Measurements from ENCODE around the gene PDK4. TPM values are rescaled to one million over a fixed set of nuclear protein-coding genes. Genes with fewer than 3 reads are reported as not detected.

The PDK4 gene
- total and polyA plus RNA-seq, 10 of the 15 experiments (the other 5 are each of a cell fraction or from before 2014, with no cell fraction given), result 0.03 to 0.46 TPM; not detected in 8

DNA sequence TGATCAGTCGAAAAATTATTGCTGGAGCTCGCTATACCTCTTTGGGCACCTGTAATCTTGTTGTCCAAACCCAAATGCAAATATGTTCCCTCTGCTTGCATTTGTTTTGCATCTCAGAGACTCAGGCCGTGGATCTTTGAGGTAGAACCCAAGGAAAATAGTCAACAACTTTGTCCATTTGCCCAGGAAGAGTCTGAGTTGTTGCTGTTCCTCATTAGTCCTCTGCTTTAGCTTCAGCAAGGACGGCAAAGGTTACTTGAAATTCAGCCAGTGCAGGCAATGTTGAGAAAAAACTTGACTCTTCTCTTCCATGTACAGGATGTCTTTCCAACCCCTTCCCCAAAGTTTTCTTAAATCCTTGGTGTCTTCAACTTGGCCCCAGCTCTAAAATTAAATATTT, 45.8 kb downstream of the PDK4 start (continued):
- TF ChIP-seq, protein P1, sequence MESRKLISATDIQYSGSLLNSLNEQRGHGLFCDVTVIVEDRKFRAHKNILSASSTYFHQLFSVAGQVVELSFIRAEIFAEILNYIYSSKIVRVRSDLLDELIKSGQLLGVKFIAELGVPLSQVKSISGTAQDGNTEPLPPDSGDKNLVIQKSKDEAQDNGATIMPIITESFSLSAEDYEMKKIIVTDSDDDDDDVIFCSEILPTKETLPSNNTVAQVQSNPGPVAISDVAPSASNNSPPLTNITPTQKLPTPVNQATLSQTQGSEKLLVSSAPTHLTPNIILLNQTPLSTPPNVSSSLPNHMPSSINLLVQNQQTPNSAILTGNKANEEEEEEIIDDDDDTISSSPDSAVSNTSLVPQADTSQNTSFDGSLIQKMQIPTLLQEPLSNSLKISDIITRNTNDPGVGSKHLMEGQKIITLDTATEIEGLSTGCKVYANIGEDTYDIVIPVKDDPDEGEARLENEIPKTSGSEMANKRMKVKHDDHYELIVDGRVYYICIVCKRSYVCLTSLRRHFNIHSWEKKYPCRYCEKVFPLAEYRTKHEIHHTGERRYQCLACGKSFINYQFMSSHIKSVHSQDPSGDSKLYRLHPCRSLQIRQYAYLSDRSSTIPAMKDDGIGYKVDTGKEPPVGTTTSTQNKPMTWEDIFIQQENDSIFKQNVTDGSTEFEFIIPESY (IDR thresholded peaks at IDR 0.05), result no peak
- TF ChIP-seq, protein P2, sequence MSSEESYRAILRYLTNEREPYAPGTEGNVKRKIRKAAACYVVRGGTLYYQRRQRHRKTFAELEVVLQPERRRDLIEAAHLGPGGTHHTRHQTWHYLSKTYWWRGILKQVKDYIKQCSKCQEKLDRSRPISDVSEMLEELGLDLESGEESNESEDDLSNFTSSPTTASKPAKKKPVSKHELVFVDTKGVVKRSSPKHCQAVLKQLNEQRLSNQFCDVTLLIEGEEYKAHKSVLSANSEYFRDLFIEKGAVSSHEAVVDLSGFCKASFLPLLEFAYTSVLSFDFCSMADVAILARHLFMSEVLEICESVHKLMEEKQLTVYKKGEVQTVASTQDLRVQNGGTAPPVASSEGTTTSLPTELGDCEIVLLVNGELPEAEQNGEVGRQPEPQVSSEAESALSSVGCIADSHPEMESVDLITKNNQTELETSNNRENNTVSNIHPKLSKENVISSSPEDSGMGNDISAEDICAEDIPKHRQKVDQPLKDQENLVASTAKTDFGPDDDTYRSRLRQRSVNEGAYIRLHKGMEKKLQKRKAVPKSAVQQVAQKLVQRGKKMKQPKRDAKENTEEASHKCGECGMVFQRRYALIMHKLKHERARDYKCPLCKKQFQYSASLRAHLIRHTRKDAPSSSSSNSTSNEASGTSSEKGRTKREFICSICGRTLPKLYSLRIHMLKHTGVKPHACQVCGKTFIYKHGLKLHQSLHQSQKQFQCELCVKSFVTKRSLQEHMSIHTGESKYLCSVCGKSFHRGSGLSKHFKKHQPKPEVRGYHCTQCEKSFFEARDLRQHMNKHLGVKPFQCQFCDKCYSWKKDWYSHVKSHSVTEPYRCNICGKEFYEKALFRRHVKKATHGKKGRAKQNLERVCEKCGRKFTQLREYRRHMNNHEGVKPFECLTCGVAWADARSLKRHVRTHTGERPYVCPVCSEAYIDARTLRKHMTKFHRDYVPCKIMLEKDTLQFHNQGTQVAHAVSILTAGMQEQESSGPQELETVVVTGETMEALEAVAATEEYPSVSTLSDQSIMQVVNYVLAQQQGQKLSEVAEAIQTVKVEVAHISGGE (CRISPR knock-in tag; IDR thresholded peaks at IDR 0.05), result no peak
- TF ChIP-seq IRF4 (IDR thresholded peaks at IDR 0.05; ENCODE audit: low read depth, low read length), result no peak

DNA sequence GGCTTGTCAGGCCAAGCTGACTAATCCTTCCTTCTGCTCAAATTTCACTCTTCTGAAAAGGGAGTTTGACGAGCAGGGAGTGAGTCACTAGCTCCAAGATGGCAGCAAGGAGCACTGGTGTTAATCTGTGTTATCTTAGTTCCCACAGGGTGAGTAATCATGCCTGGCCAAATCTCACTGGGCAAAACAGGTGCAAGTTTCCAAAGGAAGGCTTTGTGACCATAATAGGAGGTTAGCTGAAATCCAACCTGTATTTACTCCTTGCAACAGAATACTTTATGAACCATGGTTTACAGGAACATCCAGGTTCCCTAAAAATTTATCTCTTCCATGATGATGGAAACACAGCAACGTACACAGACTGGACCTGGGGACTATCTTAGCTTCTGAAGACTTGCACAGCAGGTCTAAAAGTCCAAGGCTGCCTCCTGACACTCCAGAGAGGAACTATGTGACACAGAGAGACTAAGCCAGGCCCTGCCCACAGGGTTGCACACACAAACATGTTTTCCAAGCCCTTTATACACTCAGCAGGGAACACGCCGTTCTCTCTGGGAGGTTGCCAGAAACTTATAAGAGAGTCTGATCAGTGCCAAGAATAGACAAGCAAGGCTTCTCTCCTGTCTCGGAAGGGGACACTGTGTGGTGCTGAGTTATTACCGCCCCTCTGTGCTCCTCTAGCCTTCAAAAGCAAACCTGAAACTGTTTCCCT, 46.3 kb downstream of the PDK4 start:
- ChIA-PET CTCF (interaction anchor here (0.9 to 1.2 kb wide), 2 partner anchors 88 to 137 kb away, joined by 3 read pairs; no protein-coding TSS in a partner anchor), SMC1A (ENCODE audit: uncharacterized antibody, unreplicated experiment) (interaction anchor here (2.3 kb wide), 1 partner anchor 8 kb away, joined by 11 read pairs; no protein-coding TSS in a partner anchor), RAD21 (ENCODE audit: unreplicated experiment) (no interaction called here), POLR2A (no interaction called here)
- no peaks in the 10 kb centered on the region for H3K4me1 ChIP-seq (ENCODE audit: control insufficient read depth, insufficient read depth, low read length)
- BruUV-seq (replicated peaks), result no TSS peak
- H3K36me3 ChIP-seq (ENCODE audit: control insufficient read depth in 2 of 2, insufficient read depth in 2 of 2, low read length in 1 of 2), result no peaks in the 10 kb centered on the region
- WGBS (ENCODE audit: insufficient coverage, insufficient replicate concordance, low lambda C conversion rate, missing lambda C conversion rate), result 29% methylated on average over 6 of the region's 6 CpGs
- in situ Hi-C loops (cut with MboI), result no loop called here
- no peak for FAIRE-seq
- H4K20me1 ChIP-seq (ENCODE audit: control insufficient read depth, insufficient read depth), result no peaks in the 10 kb centered on the region
- no peak for TF ChIP-seq RAD51 (IDR thresholded peaks at IDR 0.05)
- no peaks in the 10 kb centered on the region for H3K9me3 ChIP-seq (replicated peaks; ENCODE audit: control insufficient read depth, insufficient read depth, low read length)
- no peak overlapping the region for H3K9ac ChIP-seq (ENCODE audit: control insufficient read depth, insufficient read depth, low read length)
- H3K27ac ChIP-seq (ENCODE audit: control insufficient read depth, insufficient read depth), result no peak overlapping the region
- H2AFZ ChIP-seq (ENCODE audit: control insufficient read depth, low read depth, low read length), result no peak overlapping the region
- H3K79me2 ChIP-seq (ENCODE audit: control insufficient read depth, insufficient read depth, low read length), result no peaks in the 10 kb centered on the region
- no peak for DNase-seq (ENCODE audit: low read depth, low spot score)
- no peak overlapping the region for H3K4me2 ChIP-seq (ENCODE audit: control insufficient read depth, insufficient read depth)
- ATAC-seq, result no peak
- intact Hi-C loops (cut with micrococcal nuclease; ENCODE audit: unreplicated experiment), result no loop called here
- H3K27me3 ChIP-seq (replicated peaks in 1 of 2; ENCODE audit: control insufficient read depth in 2 of 2, insufficient read depth in 2 of 2, low read length in 1 of 2), result no peaks in the 10 kb centered on the region; a peak in 1 of 4 replicates
- no peak overlapping the region for H3K4me3 ChIP-seq

Measured in GM12878 (cell line).